ENCODE measurements around the gene CPHXL2. TPM values are rescaled to one million over a fixed set of nuclear protein-coding genes. Genes with fewer than 3 reads are reported as not detected.

Gene CPHXL2
- total RNA-seq, 4 donors from 2014 or later: not detected

GRCh38 chr16:75620326-75621169, 56.3 kb downstream of the CPHXL2 start:
- 91 to 94% methylated on average over 18 to 20 of the region's 20 CpGs for WGBS, 2 donors
- Histone ChIP-seq H3K4me1 (peaks cover 10 to 11% of the 10 kb centered on the region in 2 donors), H3K36me3 (peaks cover 0 to 23% of the 10 kb centered on the region in 2 donors), H3K27me3 (no peaks in the 10 kb centered on the region), H3K27ac (no peak overlapping the region), H3K4me3 (replicated peaks in 1 of 3) (no peak overlapping the region), H3K9me3 (no peaks in the 10 kb centered on the region)
- TF ChIP-seq POLR2A (IDR thresholded peaks at IDR 0.05): no peak
- no peak for TF ChIP-seq CTCF (IDR thresholded peaks at IDR 0.05)
- intact Hi-C loops (cut with DNase I): no loop called here
- no peak for DNase-seq

- Histone ChIP-seq H3K36me3 (peaks cover 0 to 29% of the 10 kb centered on the region in 2 donors), H3K4me1 (peaks cover 10 to 11% of the 10 kb centered on the region in 2 donors), H3K27me3 (no peaks in the 10 kb centered on the region), H3K27ac (no peak overlapping the region), H3K4me3 (replicated peaks in 1 of 3) (no peak overlapping the region), H3K9me3 (no peaks in the 10 kb centered on the region)
- DNase-seq: no peak
- 95 to 98% methylated on average over 2 of the region's 2 CpGs for WGBS, 2 donors
- intact Hi-C loops (cut with DNase I): no loop called here
- TF ChIP-seq POLR2A (IDR thresholded peaks at IDR 0.05): no peak
- TF ChIP-seq CTCF (IDR thresholded peaks at IDR 0.05): no peak
These were observed 58.0 kb downstream of the CPHXL2 start for GRCh38 chr16:75618780-75619179.

- TF ChIP-seq CTCF (IDR thresholded peaks at IDR 0.05) (no peak), POLR2A (IDR thresholded peaks at IDR 0.05) (no peak)
- Histone ChIP-seq H3K4me1 (peaks cover 6 to 7% of the 10 kb centered on the region in 2 donors), H3K27ac (no peak overlapping the region), H3K4me3 (replicated peaks in 1 of 3) (no peak overlapping the region), H3K27me3 (no peaks in the 10 kb centered on the region), H3K36me3 (peaks cover 6 to 36% of the 10 kb centered on the region in 2 donors), H3K9me3 (no peaks in the 10 kb centered on the region)
- DNase-seq: no peak
- 85 to 92% methylated on average over 3 of the region's 3 CpGs for WGBS, 2 donors
- intact Hi-C loops (cut with DNase I): no loop called here
These were observed 59.7 kb downstream of the CPHXL2 start for GRCh38 chr16:75617121-75617520.

GRCh38 chr16:75616521-75617010, 60.2 kb downstream of the CPHXL2 start:
- Histone ChIP-seq H3K27me3 (no peaks in the 10 kb centered on the region), H3K9me3 (no peaks in the 10 kb centered on the region), H3K36me3 (peaks cover 10 to 40% of the 10 kb centered on the region in 2 donors), H3K4me3 (replicated peaks in 1 of 3) (no peak overlapping the region), H3K27ac (no peak overlapping the region), H3K4me1 (peaks cover under 1 to 1% of the 10 kb centered on the region in 2 donors)
- WGBS, 2 donors: 88 to 95% methylated on average over 4 of the region's 4 CpGs
- no peak for DNase-seq
- intact Hi-C loops (cut with DNase I): no loop called here
- TF ChIP-seq CTCF (IDR thresholded peaks at IDR 0.05): no peak
- TF ChIP-seq POLR2A (IDR thresholded peaks at IDR 0.05): no peak

GRCh38 chr16:75615619-75616018, 61.2 kb downstream of the CPHXL2 start:
- WGBS, 2 donors: 98% methylated on average over 2 of the region's 2 CpGs
- intact Hi-C loops (cut with DNase I): no loop called here
- peaks cover 10 to 43% of the 10 kb centered on the region in 2 donors for H3K36me3 ChIP-seq
- no peaks in the 10 kb centered on the region for H3K27me3 ChIP-seq
- H3K4me1 ChIP-seq: no peaks in the 10 kb centered on the region
- no peak overlapping the region for H3K4me3 ChIP-seq (replicated peaks in 1 of 3)
- DNase-seq: no peak
- no peaks in the 10 kb centered on the region for H3K9me3 ChIP-seq
- no peak overlapping the region for H3K27ac ChIP-seq
- no peak for TF ChIP-seq CTCF (IDR thresholded peaks at IDR 0.05)
- no peak for TF ChIP-seq POLR2A (IDR thresholded peaks at IDR 0.05)
